Stomach smooth muscle (tissue), 2 donors: ENCODE measurements around the gene BCAP31.

Source experiments
- H3K27ac ChIP-seq: one replicate; pipeline ENCODE4 v1.7.0; 2013; ENCODE audit warnings: mild to moderate bottlenecking, low read length, inconsistent platforms
- H3K27me3 ChIP-seq, 2 donors: one replicate each; pipeline ENCODE4 v1.7.0; 2013; ENCODE audit warnings: low read length in 2 of 2; ENCODE audit not compliant: insufficient read depth in 2 of 2, control insufficient read depth in 1 of 2
- H3K36me3 ChIP-seq, 2 donors: one replicate each; pipeline ENCODE4 v1.7.0; 2013; ENCODE audit warnings: low read length in 2 of 2; ENCODE audit not compliant: control insufficient read depth in 2 of 2, insufficient read depth in 2 of 2
- H3K4me1 ChIP-seq: one replicate; pipeline ENCODE4 v1.7.0; 2013; ENCODE audit warnings: low read length; ENCODE audit not compliant: control insufficient read depth, insufficient read depth
- H3K4me3 ChIP-seq, 2 donors: one replicate each; pipeline ENCODE4 v1.7.0; 2013; ENCODE audit warnings: low read length in 2 of 2
- H3K9ac ChIP-seq, 2 donors: one replicate each; pipeline ENCODE4 v1.7.0; 2013; ENCODE audit warnings: low read length in 2 of 2, mild to moderate bottlenecking in 1 of 2
- H3K9me3 ChIP-seq, 2 donors: one replicate each; pipeline ENCODE4 v1.7.0; 2013; ENCODE audit warnings: low read length in 2 of 2; ENCODE audit not compliant: control insufficient read depth in 2 of 2
- donor health status: healthy.
- donor health status: Pancreatic carcinoma.

The BCAP31 gene

GRCh38 chrX:153767674-153768055 lies 43.5 kb upstream of the BCAP31 start:
- Histone ChIP-seq H3K4me3 (no peak overlapping the region), H3K36me3 (peaks cover 0 to 4% of the 10 kb centered on the region in 2 donors), H3K9ac (no peak overlapping the region), H3K27ac (no peak overlapping the region), H3K9me3 (no peaks in the 10 kb centered on the region), H3K4me1 (peaks cover 28% of the 10 kb centered on the region), H3K27me3 (peaks cover 0 to 8% of the 10 kb centered on the region in 2 donors)

GRCh38 chrX:153766871-153767673 lies 42.9 kb upstream of the BCAP31 start:
- Histone ChIP-seq H3K9ac (no peak overlapping the region), H3K4me1 (peaks cover 28% of the 10 kb centered on the region), H3K27me3 (peaks cover 0 to 8% of the 10 kb centered on the region in 2 donors), H3K9me3 (no peaks in the 10 kb centered on the region), H3K36me3 (peaks cover 0 to 4% of the 10 kb centered on the region in 2 donors), H3K27ac (peak overlapping the region; percentile 69), H3K4me3 (peak overlapping the region in 1 of 2 donors; percentile 73)

- H3K27ac ChIP-seq: peak overlapping the region; percentile 69
- H3K4me3 ChIP-seq: peak overlapping the region; percentile 65 to 73
- H3K36me3 ChIP-seq: peaks cover 0 to 4% of the 10 kb centered on the region in 2 donors
- H3K9me3 ChIP-seq: no peaks in the 10 kb centered on the region
- H3K4me1 ChIP-seq: peaks cover 28% of the 10 kb centered on the region
- H3K27me3 ChIP-seq: peaks cover 0 to 8% of the 10 kb centered on the region in 2 donors
- H3K9ac ChIP-seq: peak overlapping the region; percentile 51 to 59
Measured at GRCh38 chrX:153766098-153766817, 42.1 kb upstream of the BCAP31 start.

- peaks cover 0 to 8% of the 10 kb centered on the region in 2 donors for H3K27me3 ChIP-seq
- H3K4me1 ChIP-seq: peaks cover 28% of the 10 kb centered on the region
- H3K9ac ChIP-seq: peak overlapping the region; percentile 51 to 59
- peak overlapping the region; percentile 65 to 73 for H3K4me3 ChIP-seq
- H3K27ac ChIP-seq: peak overlapping the region; percentile 69
- peaks cover 0 to 2% of the 10 kb centered on the region in 2 donors for H3K36me3 ChIP-seq
- no peaks in the 10 kb centered on the region for H3K9me3 ChIP-seq
Measured at GRCh38 chrX:153765138-153766079, 41.2 kb upstream of the BCAP31 start.

- Histone ChIP-seq H3K36me3 (no peaks in the 10 kb centered on the region), H3K9me3 (no peaks in the 10 kb centered on the region), H3K27me3 (peaks cover 0 to 8% of the 10 kb centered on the region in 2 donors), H3K27ac (peak overlapping the region; percentile 69), H3K9ac (peak overlapping the region; percentile 59 to 68), H3K4me1 (peaks cover 28% of the 10 kb centered on the region), H3K4me3 (peak overlapping the region; percentile 65 to 73)
Measured at GRCh38 chrX:153764786-153765137, 40.6 kb upstream of the BCAP31 start.

GRCh38 chrX:153763989-153764755 lies 40.0 kb upstream of the BCAP31 start, which contains the start of gene PLXNB3:
PLXNB3 (plus strand) TSS chrX:153764249; CDS start chrX:153765536, 1,287 bp downstream.
- Histone ChIP-seq H3K9me3 (no peaks in the 10 kb centered on the region), H3K27ac (peak within 1 kb of the TSS; percentile 69), H3K36me3 (no peaks in the 10 kb centered on the region), H3K9ac (peak within 1 kb of the TSS; percentile 59 to 68), H3K27me3 (peaks cover 0 to 8% of the 10 kb centered on the region in 2 donors), H3K4me3 (peak within 1 kb of the TSS; percentile 65 to 73), H3K4me1 (peaks cover 28% of the 10 kb centered on the region)

- Histone ChIP-seq H3K4me3 (no peak overlapping the region), H3K36me3 (no peaks in the 10 kb centered on the region), H3K9me3 (no peaks in the 10 kb centered on the region), H3K4me1 (peaks cover 28% of the 10 kb centered on the region), H3K9ac (no peak overlapping the region), H3K27me3 (peaks cover 0 to 8% of the 10 kb centered on the region in 2 donors), H3K27ac (no peak overlapping the region)
Measured at GRCh38 chrX:153763298-153763932, 39.2 kb upstream of the BCAP31 start.

- Histone ChIP-seq H3K9me3 (peaks cover 0 to 3% of the 10 kb centered on the region in 2 donors), H3K4me1 (peaks cover 25% of the 10 kb centered on the region), H3K4me3 (no peak overlapping the region), H3K9ac (no peak overlapping the region), H3K36me3 (no peaks in the 10 kb centered on the region), H3K27me3 (peaks cover 0 to 8% of the 10 kb centered on the region in 2 donors), H3K27ac (no peak overlapping the region)
Measured at GRCh38 chrX:153762626-153763173, 38.5 kb upstream of the BCAP31 start.

GRCh38 chrX:153761863-153762262 lies 37.7 kb upstream of the BCAP31 start:
- Histone ChIP-seq H3K9ac (no peak overlapping the region), H3K36me3 (no peaks in the 10 kb centered on the region), H3K9me3 (peaks cover 0 to 4% of the 10 kb centered on the region in 2 donors), H3K27ac (no peak overlapping the region), H3K4me3 (no peak overlapping the region), H3K27me3 (peaks cover 0 to 8% of the 10 kb centered on the region in 2 donors), H3K4me1 (peaks cover 24% of the 10 kb centered on the region)
